Measurements from ENCODE around the gene ABTB2.

Gene ABTB2

GRCh38 chr11:34343153-34343552 is 14.7 kb downstream of the ABTB2 start:
- DNase-seq (ENCODE audit: low spot score), result no peak

- no peak for DNase-seq (ENCODE audit: low spot score)
Measured at GRCh38 chr11:34341931-34342533, 15.8 kb downstream of the ABTB2 start.

- DNase-seq (ENCODE audit: low spot score), result no peak
Measured at GRCh38 chr11:34341096-34341495, 16.7 kb downstream of the ABTB2 start.

- no peak for DNase-seq (ENCODE audit: low spot score)
Measured at GRCh38 chr11:34340653-34341052, 17.2 kb downstream of the ABTB2 start.

GRCh38 chr11:34339149-34340064 is 18.4 kb downstream of the ABTB2 start:
- DNase-seq (ENCODE audit: low spot score), result no peak

- DNase-seq (ENCODE audit: low spot score), result no peak
Measured at GRCh38 chr11:34337016-34337415, 20.8 kb downstream of the ABTB2 start.

GRCh38 chr11:34335801-34336200 is 22.0 kb downstream of the ABTB2 start:
- DNase-seq (ENCODE audit: low spot score), result no peak

- no peak for DNase-seq (ENCODE audit: low spot score)
Measured at GRCh38 chr11:34335331-34335730, 22.5 kb downstream of the ABTB2 start.

- DNase-seq (ENCODE audit: low spot score), result no peak
Measured at GRCh38 chr11:34333787-34334186, 24.0 kb downstream of the ABTB2 start.

GRCh38 chr11:34332524-34332923 is 25.3 kb downstream of the ABTB2 start:
- no peak for DNase-seq (ENCODE audit: low spot score)

- no peak for DNase-seq (ENCODE audit: low spot score)
Measured at GRCh38 chr11:34331736-34332135, 26.1 kb downstream of the ABTB2 start.

GRCh38 chr11:34331329-34331728 is 26.5 kb downstream of the ABTB2 start:
- DNase-seq (ENCODE audit: low spot score), result no peak

GRCh38 chr11:34330653-34331052 is 27.2 kb downstream of the ABTB2 start:
- no peak for DNase-seq (ENCODE audit: low spot score)

- no peak for DNase-seq (ENCODE audit: low spot score)
Measured at GRCh38 chr11:34329876-34330275, 27.9 kb downstream of the ABTB2 start.

GRCh38 chr11:34328632-34328910 is 29.2 kb downstream of the ABTB2 start:
- DNase-seq (ENCODE audit: low spot score), result no peak

- no peak for DNase-seq (ENCODE audit: low spot score)
Measured at GRCh38 chr11:34327804-34328631, 29.8 kb downstream of the ABTB2 start.

- no peak for DNase-seq (ENCODE audit: low spot score)
Measured at GRCh38 chr11:34324466-34324865, 33.3 kb downstream of the ABTB2 start.

GRCh38 chr11:34323601-34324000 is 34.2 kb downstream of the ABTB2 start:
- DNase-seq (ENCODE audit: low spot score), result no peak

- no peak for DNase-seq (ENCODE audit: low spot score)
Measured at GRCh38 chr11:34318111-34319037, 39.4 kb downstream of the ABTB2 start.

GRCh38 chr11:34317666-34318065 is 40.1 kb downstream of the ABTB2 start:
- no peak for DNase-seq (ENCODE audit: low spot score)

- no peak for DNase-seq (ENCODE audit: low spot score)
Measured at GRCh38 chr11:34317036-34317360, 40.8 kb downstream of the ABTB2 start.

All from SK-N-DZ (cell line).